A549 (cell line): ENCODE data around the gene RPP30. TPM values are rescaled to one million over a fixed set of nuclear protein-coding genes. Genes with fewer than 3 reads are reported as not detected.

Source experiments
- ATAC-seq, 2 experiments: fragments of 200-7000 bp in 1 of 2; fragments of >200 bp in 1 of 2; cut with Nextera tagmentation in 1 of 2; cut with Tn5 transposase in 1 of 2; 3 replicates each; pipeline versions ENCODE4 v1.8.0 to v1.9.1; 2018 to 2020; ENCODE audit warnings: mild to moderate bottlenecking in 1 of 2, moderate library complexity in 1 of 2
- CTCF ChIA-PET: fragments of 300-600 bp; sonication (Branson Sonifier 250); formaldehyde crosslinking; extraction: SDS; loops from one replicate; lab custom pipeline; 2021; ENCODE audit warnings: antibody characterized with exemption, inconsistent platforms; lab: Yijun Ruan, JAX
- POLR2A ChIA-PET: fragments of 350-600 bp; formaldehyde crosslinking; extraction: SDS; loops from one replicate; lab custom pipeline; 2021; ENCODE audit warnings: antibody characterized with exemption, inconsistent platforms; lab: Yijun Ruan, JAX
- DNase-seq, 2 experiments: peaks; one replicate each; pipeline versions ENCODE4 v3.0.0 to v3.0.0-alpha.2; 2011 to 2016; ENCODE audit warnings: low read depth in 1 of 2, low spot score in 1 of 2
- FAIRE-seq: peaks from 2 replicates; lab custom pipeline; 2011; peaks lifted over from hg19 to GRCh38; lab: Jason Lieb, UNC
- H3K27ac ChIP-seq, 2 experiments: fragments of >200 bp; sonication (Bioruptor Twin); formaldehyde crosslinking; 3 replicates each; pipeline ENCODE4 v1.5.1; 2016 to 2017
- H3K4me1 ChIP-seq: fragments of >200 bp; sonication (Bioruptor Twin); formaldehyde crosslinking; 3 replicates; pipeline ENCODE4 v1.6.1; 2016
- H3K4me2 ChIP-seq: fragments of >200 bp; sonication (Bioruptor Twin); formaldehyde crosslinking; 3 replicates; pipeline ENCODE4 v1.6.1; 2016
- H3K4me3 ChIP-seq: fragments of >200 bp; sonication (Bioruptor Twin); formaldehyde crosslinking; 3 replicates; pipeline ENCODE4 v1.5.1; 2016
- H3K9me3 ChIP-seq: fragments of >200 bp; sonication (Bioruptor Twin); formaldehyde crosslinking; 3 replicates; pipeline ENCODE4 v1.6.1; 2016
- BHLHE40 ChIP-seq: IDR thresholded peaks from 2 replicates; pipeline ENCODE4 v1.6.1; 2012; ENCODE audit warnings: low read depth, low read length, inconsistent platforms
- CBX2 ChIP-seq: fragments of 200-600 bp; sonication (generic); IDR thresholded peaks from 2 replicates; pipeline ENCODE4 v1.6.1; 2016; ENCODE audit warnings: low read depth, mild to moderate bottlenecking, borderline replicate concordance
- CBX8 ChIP-seq: fragments of 200-600 bp; sonication (generic); IDR thresholded peaks from 2 replicates; pipeline ENCODE4 v1.6.1; 2016
- CEBPB ChIP-seq, 2 experiments: fragments of >200 bp in 1 of 2; sonication (Bioruptor Twin) in 1 of 2; formaldehyde crosslinking in 1 of 2; IDR thresholded peaks; 2 replicates each; pipeline ENCODE4 v1.6.1; 2012 to 2016
- CHD4 ChIP-seq: fragments of 200-600 bp; sonication (generic); IDR thresholded peaks from 2 replicates; pipeline ENCODE4 v1.6.1; 2016; ENCODE audit warnings: antibody characterized with exemption, mild to moderate bottlenecking, borderline replicate concordance
- EHF ChIP-seq: fragments of 250-450 bp; sonication (Bioruptor Pico); IDR thresholded peaks from 2 replicates; pipeline ENCODE4 v1.5.0; 2020; ENCODE audit warnings: mild to moderate bottlenecking
- EHMT2 ChIP-seq: fragments of 200-600 bp; sonication (generic); IDR thresholded peaks from 2 replicates; pipeline ENCODE4 v1.6.1; 2016; ENCODE audit warnings: antibody characterized with exemption, low read depth, mild to moderate bottlenecking, moderate library complexity
- EP300 ChIP-seq, 2 experiments: fragments of >200 bp; sonication (Bioruptor Twin); formaldehyde crosslinking; IDR thresholded peaks; 2 replicates in 1 of 2; 3 replicates in 1 of 2; pipeline ENCODE4 v1.6.1; 2016 to 2017
- ESRRA ChIP-seq: fragments of 150-350 bp; IDR thresholded peaks from 2 replicates; pipeline ENCODE4 v1.6.1; 2014; ENCODE audit warnings: mild to moderate bottlenecking, low read length, borderline replicate concordance
- FOSL2 ChIP-seq, 2 experiments: fragments of 450-650 bp in 1 of 2; fragments of >200 bp in 1 of 2; sonication (Bioruptor Twin) in 1 of 2; formaldehyde crosslinking; IDR thresholded peaks; 2 replicates each; pipeline versions ENCODE4 v1.5.0 to v1.6.1; 2016 to 2020; ENCODE audit warnings: mild to moderate bottlenecking in 1 of 2, moderate library complexity in 1 of 2
- FOXS1 ChIP-seq: fragments of 250-450 bp; sonication (Bioruptor Pico); IDR thresholded peaks from 2 replicates; pipeline ENCODE4 v1.5.0; 2020; ENCODE audit warnings: mild to moderate bottlenecking, moderate library complexity
- GATA3 ChIP-seq: IDR thresholded peaks from 2 replicates; pipeline ENCODE4 v1.6.1; 2012; ENCODE audit warnings: borderline replicate concordance
- HEYL ChIP-seq: fragments of 250-450 bp; sonication (Bioruptor Pico); IDR thresholded peaks from 2 replicates; pipeline ENCODE4 v1.8.0; 2021; ENCODE audit warnings: mild to moderate bottlenecking, moderate library complexity
- HOXB5 ChIP-seq: fragments of 250-450 bp; sonication (Bioruptor Pico); IDR thresholded peaks from 2 replicates; pipeline ENCODE4 v1.5.0; 2020; ENCODE audit warnings: mild to moderate bottlenecking, moderate library complexity
- JUN ChIP-seq, 2 experiments: fragments of >200 bp; sonication (Bioruptor Twin); formaldehyde crosslinking; IDR thresholded peaks; 2 replicates in 1 of 2; 3 replicates in 1 of 2; pipeline ENCODE4 v1.6.1; 2016 to 2017
- KDM1A ChIP-seq: fragments of 200-600 bp; sonication (generic); IDR thresholded peaks from 2 replicates; pipeline ENCODE4 v1.6.1; 2016; ENCODE audit warnings: low read depth, mild to moderate bottlenecking
- MAFK ChIP-seq: fragments of 450-650 bp; IDR thresholded peaks from 2 replicates; pipeline ENCODE4 v1.6.1; 2014; ENCODE audit not compliant: partially characterized antibody
- MYC ChIP-seq: IDR thresholded peaks from 2 replicates; pipeline ENCODE4 v1.6.1; 2012; ENCODE audit warnings: mild to moderate bottlenecking, inconsistent platforms, low read length, improper control_type of control experiment, borderline replicate concordance
- RAD21 ChIP-seq, 2 experiments: fragments of >200 bp in 1 of 2; sonication (Bioruptor Twin) in 1 of 2; formaldehyde crosslinking in 1 of 2; IDR thresholded peaks in 1 of 2; conservative IDR thresholded peaks in 1 of 2; 2 replicates in 1 of 2; 3 replicates in 1 of 2; pipeline ENCODE4 v1.6.1; 2012 to 2018; ENCODE audit warnings: inconsistent platforms in 1 of 2
- RFX5 ChIP-seq: fragments of 450-650 bp; IDR thresholded peaks from 2 replicates; pipeline ENCODE4 v1.7.1; 2014; ENCODE audit warnings: antibody characterized with exemption, mild to moderate bottlenecking, moderate library complexity
- SMC3 ChIP-seq: fragments of >200 bp; sonication (Bioruptor Twin); formaldehyde crosslinking; IDR thresholded peaks from 3 replicates; pipeline ENCODE4 v1.6.1; 2018; ENCODE audit warnings: inconsistent platforms
- SREBF2 ChIP-seq: fragments of 450-650 bp; IDR thresholded peaks from 2 replicates; pipeline ENCODE4 v1.6.1; 2014; ENCODE audit warnings: mild to moderate bottlenecking, moderate library complexity
- TFCP2L1 ChIP-seq: fragments of 250-450 bp; sonication (Bioruptor Pico); IDR thresholded peaks from 2 replicates; pipeline ENCODE4 v1.5.0; 2021; ENCODE audit warnings: mild to moderate bottlenecking
- ZC3H11A ChIP-seq: fragments of 450-650 bp; IDR thresholded peaks from 2 replicates; pipeline ENCODE4 v1.6.1; 2014; ENCODE audit warnings: antibody characterized with exemption, mild to moderate bottlenecking
- ZNF302 ChIP-seq: fragments of 250-450 bp; sonication (Bioruptor Pico); IDR thresholded peaks from 2 replicates; pipeline ENCODE4 v1.9.0; 2021; ENCODE audit warnings: inconsistent platforms, mild to moderate bottlenecking, moderate library complexity
- ZSCAN20 ChIP-seq: fragments of 250-450 bp; sonication (Bioruptor Pico); IDR thresholded peaks from 2 replicates; pipeline ENCODE4 v1.8.0; 2022; ENCODE audit warnings: mild to moderate bottlenecking, moderate library complexity
- WGBS: methylation state at CpG from one replicate; pipeline ENCODE4 v1.1.6; 2017; ENCODE audit errors: missing lambda C conversion rate; 5-methylcytosine and 5-hydroxymethylcytosine counted together
- polyA plus RNA-seq, 4 experiments: library from polyadenylated mRNA; depleted of rRNA in 3 of 4; stranded (reverse); fragments of >200 nt; fragmentation: RNase III in 1 of 4; extraction: RNeasy Plus Mini Kit Qiagen cat#74134 plus additional on column Dnase treatment in 1 of 4; gene quantifications; 2 replicates in 3 of 4; 3 replicates in 1 of 4; pipeline ENCODE4 v1.2.3, GENCODE V29; 2011 to 2017
- TF ChIP-seq, protein P1 (sequence below): fragments of >200 bp; sonication (Bioruptor Twin); formaldehyde crosslinking; IDR thresholded peaks from 3 replicates; pipeline ENCODE4 v1.5.1; 2016
- TF ChIP-seq, protein P2 (sequence below): fragments of 250-450 bp; sonication (Bioruptor Pico); IDR thresholded peaks from 2 replicates; pipeline ENCODE4 v1.5.0; 2020; ENCODE audit warnings: low read depth, mild to moderate bottlenecking, moderate library complexity
- TF ChIP-seq, protein P3 (sequence below): fragments of 200-600 bp; sonication (generic); IDR thresholded peaks from 2 replicates; pipeline ENCODE4 v1.6.1; 2016; ENCODE audit warnings: antibody characterized with exemption, mild to moderate bottlenecking, moderate library complexity

The RPP30 gene
- polyA plus RNA-seq, 2 of the 4 experiments (the other 2 are of a cell fraction): 54.3 to 70.9 TPM

DNA sequence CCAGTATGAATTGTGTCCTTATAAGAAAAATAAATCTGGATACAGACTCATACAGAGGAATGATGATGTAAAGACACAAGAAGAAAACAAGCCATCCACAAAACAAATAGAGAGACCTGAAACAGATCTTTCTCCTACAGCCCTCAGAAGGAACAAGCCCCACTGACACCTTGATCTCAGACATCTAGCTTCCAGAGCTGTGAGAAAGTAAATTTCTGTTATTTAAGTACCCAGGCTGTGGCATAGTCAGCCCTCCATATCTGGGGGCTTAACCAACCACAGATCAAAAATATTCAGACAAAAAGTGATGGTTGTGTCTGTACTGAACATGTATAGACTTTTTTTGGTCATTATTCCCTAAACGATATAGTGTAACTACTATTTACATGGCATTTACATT is 73.0 kb downstream of the RPP30 start:
- Histone ChIP-seq H3K9me3 (no peaks in the 10 kb centered on the region), H3K4me1 (no peaks in the 10 kb centered on the region), H3K4me2 (no peak overlapping the region), H3K4me3 (no peak overlapping the region), H3K27ac (no peak overlapping the region)
- DNase-seq (no peak), FAIRE-seq (peak; percentile 7), ATAC-seq (no peak)
- POLR2A ChIA-PET: no interaction called here
- 30% methylated on average over 1 of the region's 1 CpG for WGBS
- TF ChIP-seq TFCP2L1 (CRISPR knock-in tag) (no peak), ZC3H11A (no peak), ESRRA (no peak), EHMT2 (no peak), RAD21 (conservative IDR thresholded peaks at IDR 0.05 in 1 of 2, IDR thresholded peaks at IDR 0.05 in 1 of 2) (no peak), FOSL2 (IDR thresholded peaks at IDR 0.05) (no peak), FOSL2 (CRISPR knock-in tag; IDR thresholded peaks at IDR 0.05) (no peak), KDM1A (no peak), SMC3 (no peak), CEBPB (IDR thresholded peaks at IDR 0.05) (no peak), MYC (no peak), EHF (CRISPR knock-in tag) (no peak), CBX8 (no peak), EP300 (IDR thresholded peaks at IDR 0.05) (no peak), HOXB5 (CRISPR knock-in tag) (no peak), ZNF302 (CRISPR knock-in tag) (no peak), FOXS1 (CRISPR knock-in tag) (no peak), CBX2 (no peak), SREBF2 (no peak)
- TF ChIP-seq, protein P1, sequence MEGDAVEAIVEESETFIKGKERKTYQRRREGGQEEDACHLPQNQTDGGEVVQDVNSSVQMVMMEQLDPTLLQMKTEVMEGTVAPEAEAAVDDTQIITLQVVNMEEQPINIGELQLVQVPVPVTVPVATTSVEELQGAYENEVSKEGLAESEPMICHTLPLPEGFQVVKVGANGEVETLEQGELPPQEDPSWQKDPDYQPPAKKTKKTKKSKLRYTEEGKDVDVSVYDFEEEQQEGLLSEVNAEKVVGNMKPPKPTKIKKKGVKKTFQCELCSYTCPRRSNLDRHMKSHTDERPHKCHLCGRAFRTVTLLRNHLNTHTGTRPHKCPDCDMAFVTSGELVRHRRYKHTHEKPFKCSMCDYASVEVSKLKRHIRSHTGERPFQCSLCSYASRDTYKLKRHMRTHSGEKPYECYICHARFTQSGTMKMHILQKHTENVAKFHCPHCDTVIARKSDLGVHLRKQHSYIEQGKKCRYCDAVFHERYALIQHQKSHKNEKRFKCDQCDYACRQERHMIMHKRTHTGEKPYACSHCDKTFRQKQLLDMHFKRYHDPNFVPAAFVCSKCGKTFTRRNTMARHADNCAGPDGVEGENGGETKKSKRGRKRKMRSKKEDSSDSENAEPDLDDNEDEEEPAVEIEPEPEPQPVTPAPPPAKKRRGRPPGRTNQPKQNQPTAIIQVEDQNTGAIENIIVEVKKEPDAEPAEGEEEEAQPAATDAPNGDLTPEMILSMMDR: no peak
- TF ChIP-seq, protein P2, sequence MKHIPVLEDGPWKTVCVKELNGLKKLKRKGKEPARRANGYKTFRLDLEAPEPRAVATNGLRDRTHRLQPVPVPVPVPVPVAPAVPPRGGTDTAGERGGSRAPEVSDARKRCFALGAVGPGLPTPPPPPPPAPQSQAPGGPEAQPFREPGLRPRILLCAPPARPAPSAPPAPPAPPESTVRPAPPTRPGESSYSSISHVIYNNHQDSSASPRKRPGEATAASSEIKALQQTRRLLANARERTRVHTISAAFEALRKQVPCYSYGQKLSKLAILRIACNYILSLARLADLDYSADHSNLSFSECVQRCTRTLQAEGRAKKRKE: no peak
- CTCF ChIA-PET: no interaction called here

DNA sequence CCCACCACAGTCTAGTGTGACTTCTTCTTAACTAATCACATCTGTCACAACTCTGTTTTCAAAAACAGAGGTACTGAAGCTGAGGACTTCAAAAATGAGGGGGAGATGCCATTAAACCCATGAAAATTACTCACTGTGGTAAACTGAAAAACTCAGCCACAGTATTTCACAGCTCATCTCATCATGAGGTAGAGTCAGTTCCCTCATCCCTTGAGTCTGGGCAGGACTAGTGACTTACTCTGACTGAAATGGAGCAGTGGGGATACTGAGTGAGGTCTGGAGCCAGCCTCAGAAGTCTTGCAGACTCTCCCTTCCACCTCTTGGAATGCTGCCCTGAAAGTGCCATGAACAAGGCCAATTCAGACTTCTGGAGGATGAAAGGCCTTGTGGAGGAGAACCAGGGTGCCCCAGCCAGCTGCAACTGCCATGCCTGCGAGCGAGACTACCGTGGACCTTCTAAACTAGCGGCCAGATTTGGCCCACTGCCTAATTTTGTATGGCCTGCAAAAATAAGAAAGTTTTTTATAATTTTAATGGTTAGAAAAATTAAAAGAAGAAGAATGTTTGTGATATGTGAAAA is 73.8 kb downstream of the RPP30 start:
- no peak for DNase-seq
- ChIA-PET CTCF (no interaction called here), POLR2A (no interaction called here)
- Histone ChIP-seq H3K9me3 (no peaks in the 10 kb centered on the region), H3K4me1 (no peaks in the 10 kb centered on the region), H3K27ac (no peak overlapping the region), H3K4me2 (no peak overlapping the region), H3K4me3 (no peak overlapping the region)
- no peak for ATAC-seq
- 91% methylated on average over 4 of the region's 4 CpGs for WGBS
- TF ChIP-seq HEYL (no peak), BHLHE40 (no peak), CHD4 (no peak), SMC3 (no peak), MYC (no peak), RFX5 (no peak), EHF (CRISPR knock-in tag) (no peak), ZNF302 (CRISPR knock-in tag) (no peak), KDM1A (no peak), ZC3H11A (no peak), MAFK (no peak), ZSCAN20 (CRISPR knock-in tag) (no peak), HOXB5 (CRISPR knock-in tag) (no peak), JUN (IDR thresholded peaks at IDR 0.05) (no peak), GATA3 (no peak)
- TF ChIP-seq, protein P3, sequence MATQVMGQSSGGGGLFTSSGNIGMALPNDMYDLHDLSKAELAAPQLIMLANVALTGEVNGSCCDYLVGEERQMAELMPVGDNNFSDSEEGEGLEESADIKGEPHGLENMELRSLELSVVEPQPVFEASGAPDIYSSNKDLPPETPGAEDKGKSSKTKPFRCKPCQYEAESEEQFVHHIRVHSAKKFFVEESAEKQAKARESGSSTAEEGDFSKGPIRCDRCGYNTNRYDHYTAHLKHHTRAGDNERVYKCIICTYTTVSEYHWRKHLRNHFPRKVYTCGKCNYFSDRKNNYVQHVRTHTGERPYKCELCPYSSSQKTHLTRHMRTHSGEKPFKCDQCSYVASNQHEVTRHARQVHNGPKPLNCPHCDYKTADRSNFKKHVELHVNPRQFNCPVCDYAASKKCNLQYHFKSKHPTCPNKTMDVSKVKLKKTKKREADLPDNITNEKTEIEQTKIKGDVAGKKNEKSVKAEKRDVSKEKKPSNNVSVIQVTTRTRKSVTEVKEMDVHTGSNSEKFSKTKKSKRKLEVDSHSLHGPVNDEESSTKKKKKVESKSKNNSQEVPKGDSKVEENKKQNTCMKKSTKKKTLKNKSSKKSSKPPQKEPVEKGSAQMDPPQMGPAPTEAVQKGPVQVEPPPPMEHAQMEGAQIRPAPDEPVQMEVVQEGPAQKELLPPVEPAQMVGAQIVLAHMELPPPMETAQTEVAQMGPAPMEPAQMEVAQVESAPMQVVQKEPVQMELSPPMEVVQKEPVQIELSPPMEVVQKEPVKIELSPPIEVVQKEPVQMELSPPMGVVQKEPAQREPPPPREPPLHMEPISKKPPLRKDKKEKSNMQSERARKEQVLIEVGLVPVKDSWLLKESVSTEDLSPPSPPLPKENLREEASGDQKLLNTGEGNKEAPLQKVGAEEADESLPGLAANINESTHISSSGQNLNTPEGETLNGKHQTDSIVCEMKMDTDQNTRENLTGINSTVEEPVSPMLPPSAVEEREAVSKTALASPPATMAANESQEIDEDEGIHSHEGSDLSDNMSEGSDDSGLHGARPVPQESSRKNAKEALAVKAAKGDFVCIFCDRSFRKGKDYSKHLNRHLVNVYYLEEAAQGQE: no peak
- no peak for FAIRE-seq
